ENCODE results near the gene PHKB.
"Not testable (repeated sequence)": the region's sequence is repeated elsewhere in the genome, so short reads cannot be mapped to it uniquely, and the experiment has no call there.

The PHKB gene

GRCh38 chr16:47469227-47469626, 8.1 kb downstream of the PHKB start:
- no peak for DNase-seq (ENCODE audit: low read depth)

- no peak for DNase-seq (ENCODE audit: low read depth)
Measured at GRCh38 chr16:47470211-47470610, 9.1 kb downstream of the PHKB start.

GRCh38 chr16:47470810-47471209, 9.7 kb downstream of the PHKB start:
- DNase-seq (ENCODE audit: low read depth), result no peak

GRCh38 chr16:47473004-47473403, 11.9 kb downstream of the PHKB start:
- not testable (repeated sequence) for DNase-seq (ENCODE audit: low read depth)

GRCh38 chr16:47473792-47474191, 12.7 kb downstream of the PHKB start:
- no peak for DNase-seq (ENCODE audit: low read depth)

GRCh38 chr16:47475786-47476185, 14.7 kb downstream of the PHKB start:
- no peak for DNase-seq (ENCODE audit: low read depth)

GRCh38 chr16:47476654-47477345, 15.7 kb downstream of the PHKB start:
- DNase-seq (ENCODE audit: low read depth), result no peak

- no peak for DNase-seq (ENCODE audit: low read depth)
Measured at GRCh38 chr16:47477679-47478078, 16.5 kb downstream of the PHKB start.

- DNase-seq (ENCODE audit: low read depth), result no peak
Measured at GRCh38 chr16:47480410-47480809, 19.3 kb downstream of the PHKB start.

GRCh38 chr16:47481698-47482374, 20.7 kb downstream of the PHKB start:
- no peak for DNase-seq (ENCODE audit: low read depth)

GRCh38 chr16:47483616-47484015, 22.5 kb downstream of the PHKB start:
- DNase-seq (ENCODE audit: low read depth), result no peak

GRCh38 chr16:47486856-47487255, 25.7 kb downstream of the PHKB start:
- DNase-seq (ENCODE audit: low read depth), result no peak

- DNase-seq (ENCODE audit: low read depth), result no peak
Measured at GRCh38 chr16:47488051-47488450, 26.9 kb downstream of the PHKB start.

GRCh38 chr16:47490471-47490870, 29.3 kb downstream of the PHKB start:
- DNase-seq (ENCODE audit: low read depth), result no peak

- no peak for DNase-seq (ENCODE audit: low read depth)
Measured at GRCh38 chr16:47492036-47492427, 30.9 kb downstream of the PHKB start.

GRCh38 chr16:47492428-47493377, 31.6 kb downstream of the PHKB start:
- no peak for DNase-seq (ENCODE audit: low read depth)

GRCh38 chr16:47493381-47494337, 32.5 kb downstream of the PHKB start:
- DNase-seq (ENCODE audit: low read depth), result no peak

- no peak for DNase-seq (ENCODE audit: low read depth)
Measured at GRCh38 chr16:47499080-47499699, 38.1 kb downstream of the PHKB start.

GRCh38 chr16:47499700-47500264, 38.7 kb downstream of the PHKB start:
- no peak for DNase-seq (ENCODE audit: low read depth)

- no peak for DNase-seq (ENCODE audit: low read depth)
Measured at GRCh38 chr16:47503936-47504335, 42.8 kb downstream of the PHKB start.

GRCh38 chr16:47504599-47504998, 43.5 kb downstream of the PHKB start:
- no peak for DNase-seq (ENCODE audit: low read depth)
